Measurements from ENCODE around the gene A2ML1. TPM values are rescaled to one million over a fixed set of nuclear protein-coding genes. Genes with fewer than 3 reads are reported as not detected.

Gene A2ML1
- total RNA-seq, 1 donor from 2014 or later = not detected

DNA sequence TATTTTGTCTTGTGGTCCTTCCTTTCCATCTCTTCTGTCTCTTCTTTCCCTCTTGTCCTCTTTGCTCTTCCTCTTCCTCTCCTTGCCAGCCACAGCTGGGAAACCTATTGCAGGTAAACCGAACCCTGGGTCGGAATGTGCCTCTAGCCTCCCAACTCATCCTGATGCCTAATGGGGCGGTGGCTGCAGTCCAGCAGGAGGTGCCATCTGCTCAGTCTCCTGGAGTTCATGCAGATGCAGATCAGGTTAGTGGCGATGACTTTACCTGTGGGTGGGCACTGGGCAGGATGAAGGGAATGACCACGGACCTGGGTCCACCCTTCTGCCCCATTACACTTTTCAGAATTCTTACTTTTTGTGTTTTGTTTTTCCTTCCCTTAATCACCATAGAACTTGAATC, 100.1 kb downstream of the A2ML1 start:
- H3K4me3 Mint-ChIP-seq (ENCODE audit: unreplicated experiment) = no peak overlapping the region
- H3K27me3 Mint-ChIP-seq (ENCODE audit: unreplicated experiment) = no peaks in the 10 kb centered on the region
- H3K4me1 Mint-ChIP-seq (ENCODE audit: low read depth, unreplicated experiment) = no peaks in the 10 kb centered on the region
- no peaks in the 10 kb centered on the region for H3K9me3 Mint-ChIP-seq (ENCODE audit: unreplicated experiment)
- no peak for DNase-seq
- no peak overlapping the region for H3K27ac Mint-ChIP-seq (ENCODE audit: unreplicated experiment)
- no peaks in the 10 kb centered on the region for H3K36me3 Mint-ChIP-seq (ENCODE audit: unreplicated experiment)
- TF ChIP-seq, protein P1, sequence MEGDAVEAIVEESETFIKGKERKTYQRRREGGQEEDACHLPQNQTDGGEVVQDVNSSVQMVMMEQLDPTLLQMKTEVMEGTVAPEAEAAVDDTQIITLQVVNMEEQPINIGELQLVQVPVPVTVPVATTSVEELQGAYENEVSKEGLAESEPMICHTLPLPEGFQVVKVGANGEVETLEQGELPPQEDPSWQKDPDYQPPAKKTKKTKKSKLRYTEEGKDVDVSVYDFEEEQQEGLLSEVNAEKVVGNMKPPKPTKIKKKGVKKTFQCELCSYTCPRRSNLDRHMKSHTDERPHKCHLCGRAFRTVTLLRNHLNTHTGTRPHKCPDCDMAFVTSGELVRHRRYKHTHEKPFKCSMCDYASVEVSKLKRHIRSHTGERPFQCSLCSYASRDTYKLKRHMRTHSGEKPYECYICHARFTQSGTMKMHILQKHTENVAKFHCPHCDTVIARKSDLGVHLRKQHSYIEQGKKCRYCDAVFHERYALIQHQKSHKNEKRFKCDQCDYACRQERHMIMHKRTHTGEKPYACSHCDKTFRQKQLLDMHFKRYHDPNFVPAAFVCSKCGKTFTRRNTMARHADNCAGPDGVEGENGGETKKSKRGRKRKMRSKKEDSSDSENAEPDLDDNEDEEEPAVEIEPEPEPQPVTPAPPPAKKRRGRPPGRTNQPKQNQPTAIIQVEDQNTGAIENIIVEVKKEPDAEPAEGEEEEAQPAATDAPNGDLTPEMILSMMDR (IDR thresholded peaks at IDR 0.05; ENCODE audit: partially characterized antibody, unreplicated experiment) = no peak

Other genes starting within 250 kb of the A2ML1 start
- not detected for gene AICDA, start 209.8 kb upstream of the A2ML1 start, total RNA-seq (ENCODE audit: unreplicated experiment)
- not detected for gene MFAP5, start 159.8 kb upstream of the A2ML1 start, total RNA-seq (ENCODE audit: unreplicated experiment)
- gene RIMKLB, start 124.6 kb upstream of the A2ML1 start, total RNA-seq (ENCODE audit: unreplicated experiment) = 55.7 TPM
- gene PHC1, start 91.9 kb downstream of the A2ML1 start, total RNA-seq (ENCODE audit: unreplicated experiment) = 59.8 TPM
- gene M6PR, start 127.0 kb downstream of the A2ML1 start, total RNA-seq (ENCODE audit: unreplicated experiment) = 98.8 TPM
- 5.2 TPM for gene KLRG1, start 166.9 kb downstream of the A2ML1 start, total RNA-seq (ENCODE audit: unreplicated experiment)